Putamen (tissue), 1 donor: ENCODE measurements around the gene EGFL7.

Experiments
- DNase-seq: peaks from one replicate; pipeline ENCODE4 v3.0.0-alpha.2; 2016; ENCODE audit warnings: low spot score

Gene EGFL7

GRCh38 chr9:136662656-136663581, at the start of gene EGFL7:
Gene EGFL7, plus strand, starts transcription at chr9:136662916. Its CDS starts 5,367 bp downstream, at chr9:136668283.
- DNase-seq: no peak

GRCh38 chr9:136613824-136614371, 48.8 kb upstream of the EGFL7 start:
- no peak for DNase-seq

- no peak for DNase-seq
Measured at GRCh38 chr9:136614372-136614922, 48.3 kb upstream of the EGFL7 start.

GRCh38 chr9:136614967-136615623, 47.6 kb upstream of the EGFL7 start:
- DNase-seq: no peak

GRCh38 chr9:136615631-136616306, 46.9 kb upstream of the EGFL7 start:
- no peak for DNase-seq

GRCh38 chr9:136616307-136616635, 46.4 kb upstream of the EGFL7 start:
- no peak for DNase-seq

GRCh38 chr9:136616948-136617695, 45.6 kb upstream of the EGFL7 start:
- DNase-seq: no peak

- DNase-seq: no peak
Measured at GRCh38 chr9:136617746-136618579, 44.8 kb upstream of the EGFL7 start.

- DNase-seq: no peak
Measured at GRCh38 chr9:136618580-136619547, 43.9 kb upstream of the EGFL7 start.

- no peak for DNase-seq
Measured at GRCh38 chr9:136619742-136620440, 42.8 kb upstream of the EGFL7 start.

- DNase-seq: no peak
Measured at GRCh38 chr9:136620441-136621018, 42.2 kb upstream of the EGFL7 start.

GRCh38 chr9:136621019-136621733, 41.5 kb upstream of the EGFL7 start:
- no peak for DNase-seq

- no peak for DNase-seq
Measured at GRCh38 chr9:136621734-136622093, 41.0 kb upstream of the EGFL7 start.

GRCh38 chr9:136622538-136622948, 40.2 kb upstream of the EGFL7 start:
- no peak for DNase-seq

- no peak for DNase-seq
Measured at GRCh38 chr9:136623016-136623841, 39.5 kb upstream of the EGFL7 start.

GRCh38 chr9:136623842-136624183, 38.9 kb upstream of the EGFL7 start:
- no peak for DNase-seq
